ENCODE results near the gene RHEBL1.

DNA sequence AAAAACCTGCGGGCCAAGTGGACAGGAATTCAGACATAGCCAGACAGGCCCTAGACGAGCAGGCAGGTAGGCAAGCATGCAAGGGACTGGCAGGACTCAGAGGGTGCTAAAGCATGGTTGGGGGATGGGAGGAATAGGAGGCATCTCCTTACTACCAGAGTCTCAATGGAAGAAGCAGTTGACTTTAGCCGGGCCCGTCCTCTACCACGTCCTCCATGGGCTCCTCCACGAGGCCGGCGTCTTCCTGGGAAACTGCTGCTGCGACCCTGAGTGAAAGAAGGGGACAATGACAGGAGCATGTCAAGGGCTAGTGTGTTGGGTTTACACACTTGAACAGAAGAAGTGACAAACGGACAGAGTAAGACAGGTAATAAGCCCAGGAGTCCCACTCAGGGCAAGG, 20.8 kb downstream of the RHEBL1 start:
- no peak for TF ChIP-seq POLR2A (IDR thresholded peaks at IDR 0.05)
- TF ChIP-seq, protein P1, sequence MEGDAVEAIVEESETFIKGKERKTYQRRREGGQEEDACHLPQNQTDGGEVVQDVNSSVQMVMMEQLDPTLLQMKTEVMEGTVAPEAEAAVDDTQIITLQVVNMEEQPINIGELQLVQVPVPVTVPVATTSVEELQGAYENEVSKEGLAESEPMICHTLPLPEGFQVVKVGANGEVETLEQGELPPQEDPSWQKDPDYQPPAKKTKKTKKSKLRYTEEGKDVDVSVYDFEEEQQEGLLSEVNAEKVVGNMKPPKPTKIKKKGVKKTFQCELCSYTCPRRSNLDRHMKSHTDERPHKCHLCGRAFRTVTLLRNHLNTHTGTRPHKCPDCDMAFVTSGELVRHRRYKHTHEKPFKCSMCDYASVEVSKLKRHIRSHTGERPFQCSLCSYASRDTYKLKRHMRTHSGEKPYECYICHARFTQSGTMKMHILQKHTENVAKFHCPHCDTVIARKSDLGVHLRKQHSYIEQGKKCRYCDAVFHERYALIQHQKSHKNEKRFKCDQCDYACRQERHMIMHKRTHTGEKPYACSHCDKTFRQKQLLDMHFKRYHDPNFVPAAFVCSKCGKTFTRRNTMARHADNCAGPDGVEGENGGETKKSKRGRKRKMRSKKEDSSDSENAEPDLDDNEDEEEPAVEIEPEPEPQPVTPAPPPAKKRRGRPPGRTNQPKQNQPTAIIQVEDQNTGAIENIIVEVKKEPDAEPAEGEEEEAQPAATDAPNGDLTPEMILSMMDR (IDR thresholded peaks at IDR 0.05) = no peak

Measured in heart left ventricle (tissue), 13 donors.